GM19455 (cell line): ENCODE data around the gene SPACA7.

Source experiments
- ATAC-seq: cut with Tn5 transposase; IDR thresholded peaks from one replicate; pipeline ENCODE4 v1.9.1; 2021; ENCODE audit not compliant: unreplicated experiment

The SPACA7 gene, protein sequence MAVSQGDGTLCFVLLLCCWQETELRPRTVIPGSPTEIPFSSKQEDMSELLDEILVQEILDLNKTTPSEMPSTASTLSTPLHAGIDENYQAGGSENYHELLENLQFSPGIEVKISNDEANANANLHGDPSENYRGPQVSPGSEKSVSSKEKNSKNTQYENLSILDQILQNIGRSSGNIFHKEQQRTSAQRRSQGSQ

DNA sequence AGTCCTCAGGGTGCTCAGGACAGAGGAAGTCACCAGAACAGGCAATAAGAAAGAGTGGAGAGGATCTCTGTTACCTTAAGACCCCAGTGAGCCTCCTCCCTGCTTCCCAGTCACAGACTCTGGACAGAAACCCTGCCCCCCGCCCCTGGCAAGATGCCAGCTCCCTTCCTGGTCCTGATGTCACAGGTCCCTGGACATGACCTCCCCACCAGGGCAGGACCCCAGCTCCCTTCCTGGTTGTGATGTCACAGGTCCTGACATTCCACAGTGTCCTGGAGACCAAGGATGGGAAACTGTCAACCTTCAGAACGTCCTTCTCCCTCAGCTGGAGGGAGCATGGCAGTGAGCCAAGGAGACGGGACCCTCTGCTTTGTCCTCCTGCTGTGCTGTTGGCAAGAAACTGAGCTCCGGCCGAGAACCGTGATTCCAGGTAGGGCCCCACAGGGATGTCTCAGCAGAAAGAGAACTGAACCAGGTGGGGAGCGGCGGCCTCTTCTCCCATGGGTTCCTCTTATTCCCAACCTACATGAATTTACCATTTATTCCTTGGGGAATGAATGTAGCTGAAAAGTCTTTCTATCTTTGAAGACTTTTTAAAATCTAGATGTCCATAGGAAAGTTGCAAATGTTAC is at the start of gene SPACA7:
TSS of gene SPACA7 (plus strand) at position 306 of the 632 bp plus-strand sequence. CDS start at position 337, 31 bp downstream.
- ATAC-seq = no peak

DNA sequence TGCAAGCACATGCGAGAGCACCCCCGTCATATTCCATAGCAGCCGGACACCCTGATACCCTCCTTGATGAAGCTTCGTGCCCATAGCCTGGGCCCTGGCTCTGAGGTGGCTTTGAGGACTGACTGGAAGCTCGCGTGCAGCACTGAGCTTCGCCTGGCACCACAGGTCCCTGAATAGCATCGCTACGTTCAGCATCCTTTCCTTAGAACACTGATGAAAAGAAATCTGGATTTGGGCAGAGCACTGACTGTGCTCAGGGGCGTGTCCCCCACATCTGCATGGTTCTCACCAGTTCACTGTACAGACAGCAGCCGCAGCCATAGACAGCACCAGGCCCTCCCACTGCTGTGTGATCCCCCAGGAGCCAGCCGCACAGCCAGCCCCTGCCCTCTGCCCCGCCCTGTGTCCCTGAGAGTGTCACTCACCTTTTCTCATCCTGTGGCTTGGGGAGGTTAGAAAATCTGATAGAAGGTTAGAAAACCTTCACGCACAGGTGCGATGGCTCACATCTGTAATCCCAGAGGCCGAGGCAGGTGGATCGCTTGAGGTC is 49.3 kb upstream of the SPACA7 start:
- ATAC-seq = no peak

DNA sequence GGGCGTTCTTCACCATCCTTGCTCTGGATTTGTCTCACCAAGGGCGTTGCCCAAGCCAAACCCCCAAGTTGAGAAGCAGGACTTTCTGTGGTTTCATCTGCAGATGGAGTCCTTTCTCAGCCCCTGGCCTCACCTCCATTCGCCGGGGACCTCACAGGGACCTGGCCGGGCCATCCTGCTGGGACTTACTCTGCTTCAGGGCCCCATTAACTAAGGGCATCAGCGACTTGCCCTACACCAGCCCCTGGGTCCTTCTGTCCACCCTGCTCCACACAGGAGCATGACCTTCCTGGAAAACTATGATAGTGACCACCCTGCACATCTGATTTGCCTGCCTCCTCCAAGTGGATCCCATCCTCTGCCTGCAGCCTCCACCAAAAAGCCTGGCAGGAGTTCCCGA is 47.2 kb upstream of the SPACA7 start:
- ATAC-seq = no peak

DNA sequence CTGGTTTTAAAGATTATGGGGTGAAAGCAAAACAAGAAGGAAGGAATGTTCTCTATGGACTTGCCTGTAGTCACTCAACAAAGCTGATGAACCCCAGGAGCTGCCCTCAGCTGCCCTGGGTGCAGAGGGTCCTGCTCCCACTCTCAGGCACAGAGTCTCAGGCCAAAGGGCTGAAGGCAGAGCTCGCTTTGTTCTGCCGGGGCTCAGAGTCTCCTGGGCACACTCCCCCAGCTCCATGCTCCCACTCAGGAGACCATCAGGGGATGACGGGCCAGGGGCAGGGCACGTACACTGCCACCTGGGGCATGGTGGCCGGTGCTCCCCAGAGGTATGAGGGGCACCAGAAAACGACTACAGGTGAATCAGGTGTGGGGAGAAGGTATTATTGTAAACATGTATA is 46.8 kb upstream of the SPACA7 start:
- no peak for ATAC-seq

DNA sequence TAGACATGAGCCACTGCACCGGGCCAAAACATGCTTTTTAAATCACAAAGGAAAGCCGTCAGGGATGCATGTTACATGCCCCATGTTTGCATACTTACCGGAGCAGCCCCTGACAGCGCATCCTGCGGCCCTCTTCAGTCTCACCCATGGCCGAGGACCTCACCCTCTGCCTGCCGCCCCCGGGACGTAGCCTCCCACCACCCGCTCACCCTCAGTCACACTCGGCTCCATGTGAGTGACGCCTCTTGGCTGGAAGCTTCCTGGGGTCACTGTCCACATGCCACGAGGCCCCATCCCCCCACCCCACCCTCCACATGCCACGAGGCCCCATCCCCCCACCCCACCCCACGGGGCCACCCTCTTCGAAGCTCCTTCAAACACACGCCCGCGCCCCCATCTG is 46.1 kb upstream of the SPACA7 start:
- ATAC-seq = no peak

DNA sequence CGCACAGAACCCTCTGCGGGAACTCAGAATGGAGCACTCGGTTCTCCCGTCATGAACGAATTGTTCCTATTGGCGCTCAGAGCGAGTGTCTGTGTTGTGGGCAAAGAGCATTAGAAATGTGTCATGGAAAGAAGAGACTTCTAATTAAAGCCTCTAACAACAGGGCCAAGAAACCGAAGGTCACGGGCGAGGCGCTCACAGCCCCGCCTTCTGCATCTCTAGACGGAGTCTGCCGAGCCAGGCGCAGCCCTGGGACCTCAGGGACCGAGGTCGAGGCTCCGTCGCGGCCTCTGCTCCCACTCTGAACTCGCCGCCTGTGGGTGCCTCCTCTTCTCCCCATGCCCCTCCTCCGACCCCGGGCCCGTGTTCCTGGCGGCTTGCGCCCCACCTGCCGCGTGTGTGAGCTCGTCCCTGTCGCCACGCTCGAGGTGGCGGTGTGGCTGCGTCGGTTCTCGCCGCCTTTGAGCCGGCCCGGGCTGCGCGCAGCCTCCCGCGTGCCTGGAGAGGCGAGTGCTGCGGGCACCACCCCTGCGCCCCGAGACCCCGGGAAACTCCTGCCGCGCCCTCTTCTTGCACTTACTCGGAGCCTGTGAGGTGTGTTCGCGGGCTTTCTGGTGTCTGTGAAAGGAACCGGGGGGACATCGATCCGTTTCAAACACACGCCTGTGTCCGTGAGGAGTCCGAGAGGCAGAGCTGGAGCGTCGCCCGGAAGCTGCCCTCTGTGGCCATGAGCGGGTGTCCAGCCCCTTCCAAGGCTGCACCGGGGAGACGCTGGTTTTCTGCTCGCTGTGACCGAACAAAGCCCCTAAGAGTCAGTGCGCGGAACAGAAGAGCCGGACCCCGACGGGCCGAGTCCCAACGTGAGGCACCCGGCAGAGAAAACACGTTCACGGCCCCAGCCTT is 45.4 kb upstream of the SPACA7 start:
- no peak for ATAC-seq

DNA sequence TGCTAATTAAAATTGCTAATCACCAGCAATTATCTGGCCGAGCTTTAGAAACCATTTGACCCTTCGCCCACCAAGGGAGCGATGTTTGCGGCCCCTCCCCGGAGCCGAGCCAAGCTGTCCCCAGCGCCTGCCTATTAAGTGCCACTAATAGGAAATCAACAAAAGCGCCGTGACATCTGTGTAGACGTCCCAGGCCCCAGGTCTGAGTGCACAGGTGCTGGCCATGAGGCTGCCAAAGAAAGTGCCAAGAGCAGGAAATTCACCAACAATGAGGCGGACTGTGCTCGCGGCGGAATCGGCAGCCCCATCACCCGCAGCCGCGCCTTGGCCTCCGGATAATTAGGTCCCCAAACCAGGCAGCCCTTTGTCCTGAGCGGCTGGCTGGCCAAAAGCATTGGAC is 44.5 kb upstream of the SPACA7 start:
- no peak for ATAC-seq

DNA sequence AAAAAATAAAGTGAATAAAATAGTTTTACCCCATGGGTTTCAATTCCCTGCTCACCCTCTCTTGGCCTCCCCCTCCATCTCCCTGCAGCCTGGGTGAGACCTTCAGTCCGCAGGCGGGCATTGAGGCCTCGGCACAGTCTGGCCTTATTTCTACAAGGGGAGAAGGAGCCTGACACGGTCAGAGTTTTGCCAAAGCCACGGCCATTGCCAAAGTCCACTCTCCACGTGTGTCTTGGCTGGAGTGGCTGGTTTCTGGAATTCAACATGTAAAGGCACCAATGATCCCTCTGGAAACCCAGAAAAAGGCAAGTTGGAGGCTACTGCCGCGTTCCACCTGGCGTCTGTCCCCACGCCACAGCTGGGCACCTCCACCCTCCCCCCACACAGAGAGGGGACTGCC is 43.4 kb upstream of the SPACA7 start:
- no peak for ATAC-seq

DNA sequence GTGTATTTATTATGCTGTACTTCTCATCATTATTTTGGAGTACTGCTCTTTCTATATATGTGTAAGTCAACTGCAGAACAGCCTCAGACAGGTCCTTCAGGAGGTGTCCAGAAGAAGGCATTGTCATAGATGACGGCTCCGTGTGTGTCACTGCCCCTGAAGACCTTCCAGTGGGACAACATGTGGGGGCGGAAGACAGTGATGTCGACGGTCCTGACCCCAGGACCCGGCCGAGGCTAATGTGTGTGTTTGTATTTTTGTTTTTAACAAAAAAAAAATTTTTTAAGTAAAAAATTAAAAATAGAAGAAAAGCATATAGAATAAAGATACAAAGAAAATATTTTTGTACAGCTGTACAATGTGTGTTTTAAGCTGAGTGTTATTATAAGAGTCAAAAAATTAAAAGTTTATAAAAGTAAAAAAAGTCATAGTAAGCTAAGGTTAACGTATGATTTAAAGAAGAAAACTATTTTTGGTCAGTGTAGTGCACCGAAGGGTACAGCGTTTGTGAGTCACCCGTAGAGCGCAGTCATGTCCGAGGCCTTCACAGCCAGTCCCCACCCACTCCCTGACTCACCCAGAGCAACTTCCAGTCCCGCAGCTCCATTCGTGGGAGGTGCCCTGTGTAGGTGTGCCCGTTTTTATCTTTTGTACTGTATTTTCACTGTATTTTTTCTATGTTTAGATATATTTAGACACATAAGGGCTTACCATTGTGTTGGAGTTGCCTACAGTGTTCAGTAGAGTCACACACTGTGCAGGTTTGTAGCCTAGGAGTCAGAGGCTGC is 42.2 kb upstream of the SPACA7 start:
- no peak for ATAC-seq

DNA sequence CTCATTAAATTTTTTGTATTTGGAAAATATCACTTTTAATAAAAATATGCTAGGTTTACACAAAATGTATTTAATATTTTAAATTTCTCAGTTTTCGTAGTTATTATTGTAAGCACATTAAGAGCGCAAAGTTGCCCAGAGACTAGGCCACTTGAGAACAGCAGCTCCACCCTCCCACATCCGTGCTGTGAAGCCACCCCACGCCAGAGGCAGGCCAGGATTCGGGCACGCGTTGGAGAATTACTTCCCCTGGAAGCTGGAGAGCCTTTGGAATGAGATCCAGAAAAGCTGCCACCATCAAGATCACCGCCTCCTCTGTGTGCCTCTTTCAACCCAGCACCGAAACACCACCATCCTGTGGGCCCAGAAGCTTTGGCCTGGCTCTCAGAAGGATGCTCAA is 41.0 kb upstream of the SPACA7 start:
- ATAC-seq = no peak

DNA sequence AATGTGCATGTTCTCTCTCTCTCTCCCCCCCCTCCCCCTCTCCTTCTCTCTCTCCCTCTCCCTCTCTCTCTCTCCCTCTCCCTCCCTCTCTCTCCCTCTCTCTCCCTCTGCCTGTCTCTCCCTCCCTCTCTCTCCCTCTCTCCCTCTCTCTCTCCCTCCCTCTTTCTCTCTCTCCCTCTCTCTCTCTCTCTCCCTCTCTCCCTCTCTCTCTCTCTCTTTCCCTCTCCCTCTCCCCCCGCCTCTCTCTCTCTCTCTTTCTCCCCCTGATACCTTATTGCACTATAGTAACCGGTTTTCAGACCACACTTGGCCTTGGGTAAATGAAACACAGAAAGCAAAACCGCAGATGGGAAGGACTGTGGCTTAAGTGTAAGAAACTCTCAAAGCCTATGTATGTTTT is 34.7 kb upstream of the SPACA7 start:
- ATAC-seq = no peak

DNA sequence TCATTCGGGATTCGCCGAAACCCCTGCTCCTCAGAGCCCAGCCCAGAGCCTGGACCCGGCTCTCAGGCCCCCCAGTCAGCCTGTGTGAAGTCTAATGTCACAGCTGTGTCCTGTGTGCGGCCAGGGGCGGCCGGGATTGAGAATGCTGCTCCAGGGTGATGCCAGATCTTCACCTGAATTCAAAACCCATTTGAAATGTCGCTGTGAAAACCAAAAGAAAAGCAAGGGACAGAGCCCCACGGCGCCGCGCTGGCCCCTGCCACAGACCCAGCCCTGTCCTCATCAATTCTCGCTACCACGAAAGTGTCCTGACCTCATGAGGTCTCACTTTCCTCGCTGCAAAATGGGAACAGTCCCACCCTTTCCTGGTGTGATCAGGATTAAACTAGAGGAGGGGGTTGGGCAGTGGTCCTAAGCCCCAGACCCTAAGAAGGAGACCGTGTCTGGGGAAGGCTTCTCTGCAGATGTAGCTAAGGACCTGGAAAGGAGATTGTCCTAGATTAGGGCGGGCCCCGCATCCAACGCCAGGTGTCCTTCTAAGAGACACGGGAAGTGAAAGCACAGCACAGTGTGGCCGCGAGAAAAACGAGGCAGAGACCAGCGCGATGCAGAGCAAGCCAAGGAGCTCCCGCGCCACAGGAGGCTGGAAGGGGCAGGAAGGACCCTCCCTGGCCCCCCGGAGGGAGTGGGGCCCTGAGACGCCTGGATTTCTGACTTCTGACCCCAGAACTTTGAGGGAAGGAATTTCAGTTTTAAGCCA is 34.0 kb upstream of the SPACA7 start:
- no peak for ATAC-seq

DNA sequence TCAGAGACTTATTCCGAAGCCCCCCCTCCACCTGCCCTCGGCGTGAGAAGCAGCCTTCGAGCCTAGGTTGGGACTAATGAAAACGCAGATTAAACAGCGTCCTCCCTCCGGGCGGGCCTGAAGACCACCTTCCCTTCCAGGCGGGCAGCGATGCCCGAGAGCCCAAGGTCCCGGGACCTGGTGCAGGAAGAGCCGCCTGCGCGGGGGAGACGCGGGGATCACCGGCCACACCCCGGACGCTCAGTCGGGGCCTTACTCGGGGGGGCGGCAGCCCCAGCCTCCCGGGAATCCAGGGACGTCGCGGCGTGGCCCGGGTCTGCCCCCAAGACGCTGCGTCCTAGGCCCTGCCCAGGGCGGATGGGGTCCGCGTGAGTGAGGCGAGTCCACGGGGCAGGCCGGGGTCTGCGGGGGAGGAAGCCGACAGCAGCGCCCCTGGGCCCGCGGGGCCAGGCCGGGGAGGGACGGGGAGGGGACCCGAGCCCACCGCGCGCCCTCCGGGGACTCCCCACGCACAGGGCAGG is 33.3 kb upstream of the SPACA7 start:
- ATAC-seq = no peak

DNA sequence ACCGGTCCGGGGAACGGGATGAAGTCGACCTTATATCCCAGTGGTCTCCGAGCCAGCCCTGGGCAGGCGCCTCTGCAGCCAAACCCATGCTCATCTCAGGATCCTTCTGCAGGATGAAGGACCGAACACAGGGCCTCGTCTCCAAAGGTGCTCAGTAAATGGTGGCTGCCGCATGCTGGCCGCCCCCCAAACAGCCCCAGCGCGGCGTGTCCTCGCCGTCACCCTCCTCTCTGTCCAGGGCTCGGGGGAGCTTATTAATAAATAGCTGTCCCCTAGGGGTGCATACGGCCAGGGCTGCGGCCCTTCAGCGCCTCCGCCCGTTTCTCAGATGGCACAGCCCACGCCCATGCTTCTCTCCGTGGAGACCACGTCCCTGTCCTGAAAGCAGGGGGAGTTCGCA is 32.6 kb upstream of the SPACA7 start:
- no peak for ATAC-seq

DNA sequence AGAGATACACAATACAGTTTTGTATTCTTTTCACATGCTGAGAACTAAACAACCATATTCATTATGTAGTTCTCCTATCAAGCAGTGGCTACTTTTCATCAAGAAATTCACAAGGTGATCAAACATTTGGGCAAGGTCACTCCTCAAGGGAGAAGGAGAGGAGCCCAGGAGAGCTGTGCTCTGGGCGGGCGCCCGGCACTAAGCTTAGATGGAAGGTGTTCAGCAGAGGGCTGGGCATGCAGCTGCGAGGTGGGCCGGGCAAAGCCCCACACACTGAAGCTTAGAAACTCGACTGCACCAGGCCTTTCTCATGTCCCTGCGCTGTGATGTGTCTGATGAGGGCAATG is 30.4 kb upstream of the SPACA7 start:
- no peak for ATAC-seq

DNA sequence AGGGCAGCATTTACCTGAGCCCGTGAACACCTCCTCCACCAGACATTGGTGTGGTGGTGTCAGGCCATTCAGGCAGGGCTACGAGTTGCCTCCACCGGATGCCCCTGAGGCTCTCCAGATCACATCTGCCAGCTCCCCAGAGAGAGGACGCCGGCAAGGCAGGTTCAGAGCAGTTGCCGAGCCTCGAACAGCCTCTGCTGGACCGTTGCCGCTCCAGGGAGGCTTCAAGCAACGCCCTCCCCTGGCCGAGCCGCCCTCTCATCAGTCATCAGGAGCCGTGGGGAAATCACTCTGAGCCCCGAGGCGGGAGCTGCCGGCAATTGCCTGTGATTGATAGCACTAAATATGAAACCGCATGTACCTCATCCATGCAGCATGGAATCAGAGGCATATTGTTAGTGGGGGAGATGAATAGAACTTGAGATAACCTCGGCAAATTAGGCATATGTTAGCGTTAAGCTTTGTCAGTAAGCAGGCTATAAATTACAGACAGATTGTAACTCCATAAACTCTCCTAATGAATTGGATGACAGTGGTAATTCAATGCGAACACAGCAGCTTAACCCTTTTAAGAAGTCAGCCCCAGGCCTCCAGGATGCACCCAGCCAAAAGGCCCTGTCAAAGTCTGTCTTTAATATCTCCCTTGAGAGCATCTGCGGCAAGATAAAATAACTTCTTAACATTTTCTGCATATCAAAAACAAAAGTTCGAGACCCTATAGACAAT is 29.8 kb upstream of the SPACA7 start:
- ATAC-seq = no peak

DNA sequence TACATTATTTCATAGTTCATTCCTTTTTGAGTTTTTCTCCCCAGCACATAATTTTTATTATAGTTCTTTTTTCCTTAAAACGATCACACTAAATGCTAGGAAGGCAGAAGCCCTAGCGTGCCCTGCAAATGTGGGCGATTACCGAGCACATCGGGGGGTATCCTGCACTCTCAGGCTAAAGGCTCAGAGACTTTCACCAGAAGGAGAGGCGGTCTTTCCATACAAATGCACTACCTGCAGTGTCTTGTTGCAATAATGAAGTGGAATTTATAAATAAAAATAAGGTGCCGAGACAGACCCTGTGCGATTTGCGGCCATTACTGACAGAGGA is 29.3 kb upstream of the SPACA7 start:
- ATAC-seq = no peak

DNA sequence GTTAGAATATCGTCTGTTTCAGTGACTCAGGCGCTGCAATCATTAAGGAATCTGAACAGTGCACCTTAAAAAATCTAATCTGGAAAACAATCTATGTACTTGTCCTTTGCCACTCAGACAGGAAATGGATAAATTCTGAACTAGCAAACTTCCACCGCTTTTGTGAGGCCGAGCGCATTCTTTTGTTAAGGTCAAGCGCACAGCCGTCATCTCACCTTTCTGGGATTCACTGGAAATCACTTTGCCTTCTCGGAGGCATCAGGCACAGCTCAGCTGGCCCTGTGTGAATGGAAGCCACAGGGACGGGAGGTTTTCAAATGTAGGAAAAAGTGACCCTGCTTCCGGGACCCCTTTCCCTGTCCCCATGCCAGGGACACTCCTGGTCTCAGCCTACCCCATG is 28.2 kb upstream of the SPACA7 start:
- no peak for ATAC-seq

DNA sequence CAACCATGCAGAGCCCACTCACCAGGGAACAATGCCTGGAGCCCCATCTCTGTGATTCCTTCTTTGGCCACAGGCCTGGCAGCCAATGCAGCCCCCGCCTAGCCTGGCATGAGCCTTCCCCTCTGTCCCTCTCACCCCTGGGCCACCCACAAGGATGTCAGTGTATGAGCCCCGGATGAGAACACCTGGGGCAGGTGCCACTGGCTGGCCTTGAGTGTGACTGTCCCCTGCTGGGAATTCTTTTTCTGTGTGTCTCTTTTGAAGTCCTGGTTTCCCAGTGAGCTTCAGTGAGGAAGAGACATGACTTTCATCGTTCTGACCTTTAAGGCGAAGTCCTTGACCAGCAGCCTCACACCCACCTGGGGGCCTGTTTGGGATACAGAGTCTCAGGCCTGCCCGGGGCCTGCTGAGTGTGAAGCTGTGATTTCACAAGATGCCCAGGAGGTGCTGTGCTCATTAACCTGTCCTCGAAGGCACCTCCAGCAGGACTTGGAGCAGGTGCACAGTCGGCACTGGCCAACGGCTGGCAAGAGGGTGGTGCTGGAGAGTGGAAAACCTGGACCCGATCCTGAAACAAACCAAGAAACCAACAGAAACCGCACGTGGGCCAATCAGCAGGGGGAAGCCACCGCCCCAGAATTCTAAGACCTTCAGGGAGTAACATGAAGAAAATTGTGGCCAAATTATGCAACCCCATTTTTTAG is 27.4 kb upstream of the SPACA7 start:
- no peak for ATAC-seq
